Amygdala (tissue), 56 donors: ENCODE measurements around the gene HNF4A.

Experiments used
- DNase-seq, 56 donors: peaks; one replicate each; lab custom pipeline; 2025; lab: John Stamatoyannopoulos, UW

HNF4A gene

GRCh38 chr20:44404204-44405181 lies 49.0 kb downstream of the HNF4A start:
- no peak for DNase-seq

- DNase-seq = no peak
Observed at GRCh38 chr20:44405257-44405656, 49.8 kb downstream of the HNF4A start.

- DNase-seq = no peak
Observed at GRCh38 chr20:44405785-44406571, 50.5 kb downstream of the HNF4A start.

GRCh38 chr20:44406572-44407137 lies 51.2 kb downstream of the HNF4A start:
- no peak for DNase-seq

GRCh38 chr20:44407402-44408184 lies 52.1 kb downstream of the HNF4A start:
- DNase-seq = no peak

GRCh38 chr20:44409132-44409600 lies 53.7 kb downstream of the HNF4A start:
- no peak for DNase-seq

- no peak for DNase-seq
Observed at GRCh38 chr20:44410583-44411019, 55.1 kb downstream of the HNF4A start.

- no peak for DNase-seq
Observed at GRCh38 chr20:44411020-44411756, 55.7 kb downstream of the HNF4A start.

- no peak for DNase-seq
Observed at GRCh38 chr20:44411757-44412401, 56.4 kb downstream of the HNF4A start.

- no peak for DNase-seq
Observed at GRCh38 chr20:44412402-44413144, 57.1 kb downstream of the HNF4A start.

GRCh38 chr20:44413575-44414345 lies 58.3 kb downstream of the HNF4A start:
- DNase-seq = no peak

- no peak for DNase-seq
Observed at GRCh38 chr20:44414346-44414714, 58.8 kb downstream of the HNF4A start.

- DNase-seq = no peak
Observed at GRCh38 chr20:44414808-44415207, 59.3 kb downstream of the HNF4A start.

- DNase-seq = no peak
Observed at GRCh38 chr20:44415833-44416715, 60.6 kb downstream of the HNF4A start.

GRCh38 chr20:44418069-44418905 lies 62.8 kb downstream of the HNF4A start:
- DNase-seq = no peak
